OCI-LY7 (cell line): ENCODE data around the gene IMP4.

ENCODE experiments used
- CTCF ChIP-seq: fragments of 200-600 bp; sonication (generic); conservative IDR thresholded peaks from 2 replicates; pipeline ENCODE4 v1.5.1; 2014; ENCODE audit warnings: mild to moderate bottlenecking, antibody characterized with exemption, low read length, moderate library complexity, mixed read lengths
- EZH2phosphoT487 ChIP-seq: fragments of 200-600 bp; sonication (generic); IDR thresholded peaks from 2 replicates; pipeline ENCODE4 v1.6.1; 2018; ENCODE audit warnings: low read depth, borderline replicate concordance, mild to moderate bottlenecking, mixed run types, antibody characterized with exemption, low read length, moderate library complexity, mixed read lengths

GRCh38 chr2:130358420-130359350, 16.0 kb downstream of the IMP4 start:
- TF ChIP-seq CTCF (no peak), EZH2phosphoT487 (no peak)
